ENCODE measurements around the gene TNRC18.
"Not testable (repeated sequence)": the region's sequence is repeated elsewhere in the genome, so short reads cannot be mapped to it uniquely, and the experiment has no call there.

Gene TNRC18

GRCh38 chr7:5260530-5261068 is 163.0 kb downstream of the TNRC18 start:
- not testable (repeated sequence) for DNase-seq

Measured in activated T-cell treated with anti-CD3 and anti-CD28 coated beads, Interleukin-2, amount 50 U/mL, for 48 hours (primary cell).